HUES48 (cell line): ENCODE measurements around the gene DTYMK.

Source experiments
- H3K27ac ChIP-seq: one replicate; pipeline ENCODE4 v1.7.0; 2013; ENCODE audit warnings: low read depth, low read length, inconsistent platforms
- H3K27me3 ChIP-seq: 2 replicates; pipeline ENCODE4 v1.6.1; 2013; ENCODE audit warnings: mild to moderate bottlenecking, low read length; ENCODE audit not compliant: control insufficient read depth, insufficient read depth
- H3K36me3 ChIP-seq: 2 replicates; pipeline ENCODE4 v1.6.1; 2013; ENCODE audit warnings: low read length; ENCODE audit not compliant: control insufficient read depth, insufficient read depth
- H3K4me1 ChIP-seq: 2 replicates; pipeline ENCODE4 v1.6.1; 2013; ENCODE audit warnings: mild to moderate bottlenecking, low read length; ENCODE audit not compliant: control insufficient read depth, insufficient read depth
- H3K4me3 ChIP-seq: 2 replicates; pipeline ENCODE4 v1.5.1; 2013; ENCODE audit warnings: mild to moderate bottlenecking, low read depth, low read length
- H3K9ac ChIP-seq: 2 replicates; pipeline ENCODE4 v1.6.1; 2013; ENCODE audit warnings: mild to moderate bottlenecking, low read depth, low read length, moderate library complexity
- H3K9me3 ChIP-seq: 2 replicates; pipeline ENCODE4 v1.6.1; 2013; ENCODE audit warnings: low read length; ENCODE audit not compliant: control insufficient read depth, insufficient read depth

The DTYMK gene

GRCh38 chr2:241645056-241645914 lies 41.3 kb downstream of the DTYMK start:
- Histone ChIP-seq H3K4me3 (no peak overlapping the region), H3K4me1 (peaks cover 9% of the 10 kb centered on the region; the same call in 1 of the 2 replicates), H3K9ac (no peak overlapping the region), H3K9me3 (no peaks in the 10 kb centered on the region), H3K36me3 (peaks cover 5% of the 10 kb centered on the region), H3K27me3 (no peaks in the 10 kb centered on the region), H3K27ac (no peak overlapping the region)

GRCh38 chr2:241641631-241642030 lies 45.0 kb downstream of the DTYMK start:
- H3K9me3 ChIP-seq, result peaks cover 3% of the 10 kb centered on the region
- H3K4me3 ChIP-seq, result no peak overlapping the region
- peaks cover 10% of the 10 kb centered on the region; the same call in 1 of the 2 replicates for H3K4me1 ChIP-seq
- no peaks in the 10 kb centered on the region for H3K27me3 ChIP-seq
- no peak overlapping the region for H3K9ac ChIP-seq
- H3K36me3 ChIP-seq, result peaks cover 18% of the 10 kb centered on the region
- H3K27ac ChIP-seq, result no peak overlapping the region

- Histone ChIP-seq H3K4me3 (no peak overlapping the region), H3K9me3 (peaks cover 3% of the 10 kb centered on the region), H3K27me3 (no peaks in the 10 kb centered on the region)
Measured at GRCh38 chr2:241640165-241640795, 46.3 kb downstream of the DTYMK start.

GRCh38 chr2:241639385-241639784 lies 47.2 kb downstream of the DTYMK start:
- peaks cover 17% of the 10 kb centered on the region for H3K36me3 ChIP-seq
- peaks cover 12% of the 10 kb centered on the region; the same call in 1 of the 2 replicates for H3K4me1 ChIP-seq
- H3K27ac ChIP-seq, result no peak overlapping the region
- H3K9ac ChIP-seq, result no peak overlapping the region
- peaks cover 3% of the 10 kb centered on the region for H3K9me3 ChIP-seq
- H3K27me3 ChIP-seq, result no peaks in the 10 kb centered on the region
- H3K4me3 ChIP-seq, result peak overlapping the region; percentile 100

More at GRCh38 chr2:241640165-241640795, 46.3 kb downstream of the DTYMK start:
- Histone ChIP-seq H3K36me3 (peaks cover 14% of the 10 kb centered on the region), H3K4me1 (peaks cover 12% of the 10 kb centered on the region; the same call in 1 of the 2 replicates), H3K27ac (no peak overlapping the region), H3K9ac (no peak overlapping the region)

- Histone ChIP-seq H3K9me3 (peaks cover 3% of the 10 kb centered on the region), H3K9ac (no peak overlapping the region), H3K4me3 (peak overlapping the region; percentile 100), H3K27me3 (no peaks in the 10 kb centered on the region), H3K4me1 (peaks cover 12% of the 10 kb centered on the region; the same call in 1 of the 2 replicates), H3K36me3 (peaks cover 19% of the 10 kb centered on the region), H3K27ac (no peak overlapping the region)
Measured at GRCh38 chr2:241638940-241639339, 47.7 kb downstream of the DTYMK start.

- Histone ChIP-seq H3K4me3 (peak overlapping the region; percentile 100), H3K9ac (peak overlapping the region; percentile 99), H3K4me1 (peaks cover 12% of the 10 kb centered on the region; the same call in 1 of the 2 replicates), H3K27ac (peak overlapping the region; percentile 99), H3K9me3 (peaks cover 3% of the 10 kb centered on the region), H3K27me3 (no peaks in the 10 kb centered on the region), H3K36me3 (peaks cover 27% of the 10 kb centered on the region)
Measured at GRCh38 chr2:241637795-241638660, 48.6 kb downstream of the DTYMK start.

- Histone ChIP-seq H3K27me3 (no peaks in the 10 kb centered on the region), H3K27ac (peak within 1 kb of the TSS; percentile 99), H3K4me3 (peak within 1 kb of the TSS; percentile 100), H3K9ac (peak within 1 kb of the TSS; percentile 99), H3K36me3 (peaks cover 36% of the 10 kb centered on the region), H3K4me1 (peaks cover 11% of the 10 kb centered on the region; the same call in 1 of the 2 replicates), H3K9me3 (peaks cover 3% of the 10 kb centered on the region)
Measured at GRCh38 chr2:241637018-241637794, 49.4 kb downstream of the DTYMK start, which contains the start of the genes ATG4B and THAP4. TSS of gene ATG4B (plus strand) at chr2:241637693. CDS start at chr2:241637715, 22 bp downstream. TSS of gene THAP4 (minus strand) at chr2:241637158. CDS start at chr2:241637017, 141 bp downstream.

GRCh38 chr2:241636182-241637017 lies 50.2 kb downstream of the DTYMK start:
- Histone ChIP-seq H3K9me3 (peaks cover 3% of the 10 kb centered on the region), H3K4me3 (peak overlapping the region; percentile 100), H3K4me1 (peaks cover 6% of the 10 kb centered on the region; the same call in 1 of the 2 replicates), H3K36me3 (peaks cover 43% of the 10 kb centered on the region), H3K27me3 (no peaks in the 10 kb centered on the region), H3K27ac (peak overlapping the region; percentile 99), H3K9ac (peak overlapping the region; percentile 80)

- Histone ChIP-seq H3K4me3 (peak overlapping the region; percentile 100), H3K27me3 (no peaks in the 10 kb centered on the region), H3K27ac (no peak overlapping the region), H3K9ac (peak overlapping the region; percentile 80; the same call in 1 of the 2 replicates), H3K9me3 (peaks cover 3% of the 10 kb centered on the region), H3K4me1 (peaks cover 6% of the 10 kb centered on the region; the same call in 1 of the 2 replicates), H3K36me3 (peaks cover 48% of the 10 kb centered on the region)
Measured at GRCh38 chr2:241635756-241636155, 50.9 kb downstream of the DTYMK start.
